DOHH2 (cell line): ENCODE results near the gene RTP3.

ENCODE experiments used
- H3F3A ChIP-seq: fragments of 200-600 bp; sonication (generic), shearing (Covaris generic); 2 replicates; pipeline ENCODE4 v1.6.0; 2016; ENCODE audit warnings: antibody characterized with exemption, mild to moderate bottlenecking; ENCODE audit not compliant: control insufficient read depth, insufficient read depth
- H3K27ac ChIP-seq: fragments of 200-600 bp; sonication (generic); 2 replicates; pipeline ENCODE4 v1.5.1; 2014; ENCODE audit warnings: low read depth, mild to moderate bottlenecking, low read length, moderate library complexity
- H3K27me3 ChIP-seq: fragments of 200-600 bp; sonication (generic); 2 replicates; pipeline ENCODE4 v1.6.1; 2014; ENCODE audit warnings: mild to moderate bottlenecking, low read length, mixed read lengths; ENCODE audit not compliant: control insufficient read depth
- H3K36me3 ChIP-seq: fragments of 200-600 bp; sonication (generic); 2 replicates; pipeline ENCODE4 v1.6.1; 2014; ENCODE audit warnings: mild to moderate bottlenecking, low read length, moderate library complexity, mixed read lengths; ENCODE audit not compliant: control insufficient read depth
- H3K4me1 ChIP-seq: fragments of 200-600 bp; sonication (generic); 2 replicates; pipeline ENCODE4 v1.6.1; 2014; ENCODE audit warnings: mild to moderate bottlenecking, low read length, mixed read lengths; ENCODE audit not compliant: control insufficient read depth
- H3K4me2 ChIP-seq: fragments of 200-600 bp; sonication (generic); 2 replicates; pipeline ENCODE4 v1.6.0; 2014; ENCODE audit warnings: mild to moderate bottlenecking, low read length, moderate library complexity
- H3K4me3 ChIP-seq: fragments of 200-600 bp; sonication (generic); 2 replicates; pipeline ENCODE4 v1.5.1; 2014; ENCODE audit warnings: mild to moderate bottlenecking, low read length, mixed read lengths
- H3K79me2 ChIP-seq: fragments of 200-600 bp; sonication (generic); 2 replicates; pipeline ENCODE4 v1.6.1; 2014; ENCODE audit warnings: mild to moderate bottlenecking, low read length, mixed read lengths; ENCODE audit not compliant: control insufficient read depth
- H3K9me2 ChIP-seq: fragments of 200-600 bp; sonication (generic); replicated peaks from 2 replicates; pipeline ENCODE4 v1.6.1; 2014; ENCODE audit warnings: mild to moderate bottlenecking, low read length, mixed read lengths; ENCODE audit not compliant: control insufficient read depth
- H3K9me3 ChIP-seq: fragments of 200-600 bp; sonication (generic); 2 replicates; pipeline ENCODE4 v1.6.1; 2014; ENCODE audit warnings: antibody characterized with exemption, low read length, mixed read lengths; ENCODE audit not compliant: control insufficient read depth, insufficient read depth
- H4K20me1 ChIP-seq: fragments of 200-600 bp; sonication (generic); 2 replicates; pipeline ENCODE4 v1.6.0; 2014; ENCODE audit warnings: low read depth, mild to moderate bottlenecking, antibody characterized with exemption, low read length, moderate library complexity; ENCODE audit not compliant: control insufficient read depth, insufficient read depth
- CTCF ChIP-seq: fragments of 200-600 bp; sonication (generic); IDR thresholded peaks from one replicate; pipeline ENCODE4 v1.5.1; 2014; ENCODE audit warnings: antibody characterized with exemption, mild to moderate bottlenecking, low read depth, low read length; ENCODE audit not compliant: poor library complexity, severe bottlenecking
- EZH2phosphoT487 ChIP-seq: fragments of 200-600 bp; sonication (generic); IDR thresholded peaks from 2 replicates; pipeline ENCODE4 v1.6.1; 2017; ENCODE audit warnings: borderline replicate concordance, mild to moderate bottlenecking, antibody characterized with exemption, low read length, moderate library complexity, mixed read lengths

The RTP3 gene

GRCh38 chr3:46483825-46484224, 14.0 kb upstream of the RTP3 start:
- Histone ChIP-seq H3K79me2 (no peaks in the 10 kb centered on the region), H3K36me3 (no peaks in the 10 kb centered on the region), H4K20me1 (no peaks in the 10 kb centered on the region), H3K9me3 (no peaks in the 10 kb centered on the region), H3K27me3 (peaks cover 14% of the 10 kb centered on the region; the same call in 1 of the 2 replicates), H3K4me2 (no peak overlapping the region), H3K4me3 (no peak overlapping the region), H3F3A (no peaks in the 10 kb centered on the region), H3K27ac (no peak overlapping the region), H3K9me2 (no peaks in the 10 kb centered on the region), H3K4me1 (peaks cover 1% of the 10 kb centered on the region)
- TF ChIP-seq EZH2phosphoT487 = no peak
- TF ChIP-seq CTCF = no peak

- TF ChIP-seq CTCF (no peak), EZH2phosphoT487 (no peak)
- peaks cover 7% of the 10 kb centered on the region for H3K4me1 ChIP-seq
- H3F3A ChIP-seq = no peaks in the 10 kb centered on the region
- no peaks in the 10 kb centered on the region for H3K36me3 ChIP-seq
- no peak overlapping the region for H3K27ac ChIP-seq
- H3K4me3 ChIP-seq = no peak overlapping the region
- H3K9me3 ChIP-seq = no peaks in the 10 kb centered on the region
- H3K4me2 ChIP-seq = no peak overlapping the region
- H3K79me2 ChIP-seq = no peaks in the 10 kb centered on the region
- peaks cover 12% of the 10 kb centered on the region; the same call in 1 of the 2 replicates for H3K27me3 ChIP-seq
- H3K9me2 ChIP-seq = no peaks in the 10 kb centered on the region
- H4K20me1 ChIP-seq = no peaks in the 10 kb centered on the region
Measured at GRCh38 chr3:46484388-46484787, 13.4 kb upstream of the RTP3 start.

GRCh38 chr3:46484911-46485778, 12.6 kb upstream of the RTP3 start:
- no peak overlapping the region for H3K4me3 ChIP-seq
- no peaks in the 10 kb centered on the region for H3K36me3 ChIP-seq
- no peaks in the 10 kb centered on the region for H3K9me2 ChIP-seq
- H3K4me2 ChIP-seq = no peak overlapping the region
- no peak overlapping the region for H3K27ac ChIP-seq
- H3K9me3 ChIP-seq = no peaks in the 10 kb centered on the region
- TF ChIP-seq EZH2phosphoT487 (no peak), CTCF (no peak)
- no peaks in the 10 kb centered on the region for H3K79me2 ChIP-seq
- peaks cover 14% of the 10 kb centered on the region for H3K4me1 ChIP-seq
- H3F3A ChIP-seq = no peaks in the 10 kb centered on the region
- no peaks in the 10 kb centered on the region for H4K20me1 ChIP-seq
- peaks cover 12% of the 10 kb centered on the region; the same call in 1 of the 2 replicates for H3K27me3 ChIP-seq
